ENCODE measurements around the gene CCDC192. TPM values are rescaled to one million over a fixed set of nuclear protein-coding genes. Genes with fewer than 3 reads are reported as not detected.

The CCDC192 gene
- total and polyA plus RNA-seq, 2 donors (not counting 3 experiments of a cell fraction or from before 2014, with no cell fraction given) = not detected

DNA sequence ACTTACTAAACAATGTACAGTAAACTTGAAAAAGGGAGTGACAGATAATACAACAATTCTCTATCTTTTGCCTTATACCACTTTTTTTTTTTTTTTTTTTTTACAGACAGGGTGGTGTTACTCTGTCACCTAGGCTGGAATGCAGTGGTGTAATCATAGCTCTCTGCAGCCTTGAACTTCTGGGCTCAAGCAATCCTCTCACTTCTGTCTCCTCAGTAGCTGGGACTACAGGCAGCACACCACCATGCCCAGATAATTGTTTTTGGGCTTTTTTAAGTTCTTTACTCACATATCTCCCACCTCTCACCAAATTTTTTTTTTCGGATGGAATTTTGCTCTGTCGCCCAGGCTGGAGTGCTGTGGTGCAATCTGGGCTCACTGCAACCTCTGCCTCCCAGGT lies 208.4 kb downstream of the CCDC192 start:
- Histone ChIP-seq H3K9me3 (replicated peaks; ENCODE audit: control insufficient read depth, insufficient read depth, low read length) (no peaks in the 10 kb centered on the region), H3K27me3 (ENCODE audit: control insufficient read depth in 2 of 2, insufficient read depth in 2 of 2, low read length in 2 of 2) (no peaks in the 10 kb centered on the region), H4K20me1 (replicated peaks; ENCODE audit: control insufficient read depth, extremely low read depth, insufficient read depth, low read length) (no peaks in the 10 kb centered on the region), H3K79me2 (ENCODE audit: control insufficient read depth, insufficient read depth, low read length) (no peaks in the 10 kb centered on the region), H3K27ac (ENCODE audit: insufficient read depth, low read depth, low read length) (no peak overlapping the region), H3K9ac (replicated peaks; ENCODE audit: extremely low read depth, insufficient read depth, low read length) (no peak overlapping the region), H3K9me1 (replicated peaks; ENCODE audit: control insufficient read depth, extremely low read depth, insufficient read depth, low read length) (no peaks in the 10 kb centered on the region), H3K4me1 (ENCODE audit: control insufficient read depth, extremely low read depth, insufficient read depth, low read length) (peaks cover 15% of the 10 kb centered on the region), H3K4me2 (ENCODE audit: insufficient read depth, low read length) (no peak overlapping the region), H3K36me3 (ENCODE audit: control insufficient read depth in 2 of 2, extremely low read depth in 1 of 2, insufficient read depth in 2 of 2, low read length in 2 of 2) (no peaks in the 10 kb centered on the region), H2AFZ (ENCODE audit: low read depth, low read length) (no peak overlapping the region), H3K4me3 (replicated peaks in 1 of 3; ENCODE audit: insufficient read depth in 1 of 3, low read depth in 1 of 3, low read length in 3 of 3) (no peak overlapping the region)
- no peak for TF ChIP-seq MYC (IDR thresholded peaks at IDR 0.05; ENCODE audit: low read depth, low read length)
- intact Hi-C loops (cut with micrococcal nuclease) (loop anchor here (2.0 kb wide), 1 partner anchor 77 kb away; no protein-coding TSS in a partner anchor), dilution Hi-C loops (cut with MboI; ENCODE audit: extremely low pct_ligation_motif_present, low sequenced_read_pairs) (no loop called here)
- DNase-seq (ENCODE audit: low read depth, low spot score) (no peak), FAIRE-seq (no peak)
- ChIA-PET CTCF (interaction anchor here (0.6 to 2.8 kb wide), 5 partner anchors 11 to 347 kb away, joined by 3 to 17 read pairs (median 3); no protein-coding TSS in a partner anchor), POLR2A (no interaction called here)
- BruUV-seq (replicated peaks) = no TSS peak

DNA sequence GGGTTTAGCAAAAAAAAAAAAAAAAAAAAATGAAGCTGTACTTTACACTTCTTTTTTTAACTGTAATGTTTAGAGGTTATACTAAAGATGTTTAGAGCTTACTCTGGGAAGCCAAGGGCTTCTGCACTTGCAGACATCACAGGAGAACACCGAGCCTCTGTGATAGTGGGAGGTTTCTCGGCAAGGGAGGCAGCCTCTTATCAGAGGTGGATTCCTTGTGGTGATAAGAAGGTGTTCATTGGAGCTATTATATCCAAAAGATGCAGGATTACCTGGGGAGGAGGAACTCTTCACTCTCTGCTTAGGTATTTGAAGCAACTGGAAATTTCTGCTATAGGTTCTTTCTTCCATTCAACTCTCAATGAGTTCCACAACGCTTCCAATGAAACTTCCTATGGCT lies 209.2 kb downstream of the CCDC192 start:
- TF ChIP-seq POLR2A (IDR thresholded peaks at IDR 0.05; ENCODE audit: low read depth, low read length) (no peak), MYC (IDR thresholded peaks at IDR 0.05; ENCODE audit: low read depth, low read length) (no peak), POLR2AphosphoS5 (IDR thresholded peaks at IDR 0.05; ENCODE audit: insufficient read depth, low read depth, low read length) (no peak), CTCF (IDR thresholded peaks at IDR 0.05; ENCODE audit: extremely low read depth in 1 of 2, insufficient read depth in 1 of 2, low read depth in 1 of 2, low read length in 2 of 2) (no peak), FOS (IDR thresholded peaks at IDR 0.05; ENCODE audit: borderline replicate concordance, insufficient read depth, low read length) (no peak), JUN (IDR thresholded peaks at IDR 0.05; ENCODE audit: borderline replicate concordance, insufficient read depth, insufficient read length, low read depth) (no peak), GATA2 (IDR thresholded peaks at IDR 0.05; ENCODE audit: insufficient read depth, insufficient read length, low read depth, low read length) (no peak)
- Histone ChIP-seq H3K27me3 (ENCODE audit: control insufficient read depth in 2 of 2, insufficient read depth in 2 of 2, low read length in 2 of 2) (no peaks in the 10 kb centered on the region), H3K9ac (replicated peaks; ENCODE audit: extremely low read depth, insufficient read depth, low read length) (no peak overlapping the region), H3K27ac (ENCODE audit: insufficient read depth, low read depth, low read length) (no peak overlapping the region), H4K20me1 (replicated peaks; ENCODE audit: control insufficient read depth, extremely low read depth, insufficient read depth, low read length) (no peaks in the 10 kb centered on the region), H3K4me2 (ENCODE audit: insufficient read depth, low read length) (no peak overlapping the region), H3K36me3 (ENCODE audit: control insufficient read depth in 2 of 2, extremely low read depth in 1 of 2, insufficient read depth in 2 of 2, low read length in 2 of 2) (no peaks in the 10 kb centered on the region), H3K4me1 (ENCODE audit: control insufficient read depth, extremely low read depth, insufficient read depth, low read length) (peaks cover 15% of the 10 kb centered on the region), H3K79me2 (ENCODE audit: control insufficient read depth, insufficient read depth, low read length) (no peaks in the 10 kb centered on the region), H2AFZ (ENCODE audit: low read depth, low read length) (no peak overlapping the region), H3K9me3 (replicated peaks; ENCODE audit: control insufficient read depth, insufficient read depth, low read length) (no peaks in the 10 kb centered on the region), H3K4me3 (replicated peaks in 1 of 3; ENCODE audit: insufficient read depth in 1 of 3, low read depth in 1 of 3, low read length in 3 of 3) (no peak overlapping the region), H3K9me1 (replicated peaks; ENCODE audit: control insufficient read depth, extremely low read depth, insufficient read depth, low read length) (no peaks in the 10 kb centered on the region)
- dilution Hi-C loops (cut with MboI; ENCODE audit: extremely low pct_ligation_motif_present, low sequenced_read_pairs) = no loop called here
- no TSS peak for BruUV-seq (replicated peaks)
- ChIA-PET CTCF (interaction anchor here (0.6 to 1.2 kb wide), 4 partner anchors 14 to 244 kb away, joined by 3 to 6 read pairs (median 4); no protein-coding TSS in a partner anchor), POLR2A (no interaction called here)
- intact Hi-C loops (cut with micrococcal nuclease) = no loop called here
- FAIRE-seq = no peak
- DNase-seq (ENCODE audit: low read depth, low spot score) = no peak

Data from endothelial cell of umbilical vein (primary cell).